ENCODE data around the gene PRKACG. TPM values are rescaled to one million over a fixed set of nuclear protein-coding genes. Genes with fewer than 3 reads are reported as not detected.

PRKACG gene
- total and polyA plus RNA-seq, 5 donors from 2014 or later, result not detected

- Mint-ChIP-seq H3K4me1 (peaks cover 8 to 37% (median 27%) of the 10 kb centered on the region in 4 donors), H3K27ac (peak overlapping the region; percentile 81 to 92 (median 92)), H3K27me3 (no peaks in the 10 kb centered on the region), H3K36me3 (no peaks in the 10 kb centered on the region), H3K4me3 (peak overlapping the region in 3 of 4 donors; percentile 25 to 40 (median 33)), H3K9me3 (peaks cover 0 to 1% (median 0%) of the 10 kb centered on the region in 7 donors)
- Histone ChIP-seq H3K27ac (ENCODE audit: insufficient read depth, low read length, poor library complexity, severe bottlenecking) (peak overlapping the region; percentile 29), H3K4me1 (ENCODE audit: control insufficient read depth, insufficient read depth, low read length, poor library complexity, severe bottlenecking) (peaks cover 21% of the 10 kb centered on the region), H3K36me3 (ENCODE audit: control insufficient read depth, insufficient read depth, low read length) (no peaks in the 10 kb centered on the region), H3K9me3 (ENCODE audit: control insufficient read depth in 2 of 2, low read length in 2 of 2) (no peaks in the 10 kb centered on the region), H3K27me3 (ENCODE audit: control insufficient read depth, insufficient read depth, low read length) (no peaks in the 10 kb centered on the region), H3K4me3 (ENCODE audit: low read depth, low read length) (peak overlapping the region; percentile 58)
- ATAC-seq (ENCODE audit: low read depth in 2 of 2), result no peak
- no peak for DNase-seq
Measured at GRCh38 chr9:69020301-69021145, 6.6 kb upstream of the PRKACG start.

- Mint-ChIP-seq H3K4me3 (peak overlapping the region; percentile 25 to 40 (median 32)), H3K27ac (peak overlapping the region; percentile 81 to 92 (median 92)), H3K9me3 (peaks cover 0 to 1% (median 0%) of the 10 kb centered on the region in 7 donors), H3K4me1 (peaks cover 8 to 37% (median 27%) of the 10 kb centered on the region in 4 donors), H3K36me3 (no peaks in the 10 kb centered on the region), H3K27me3 (no peaks in the 10 kb centered on the region)
- peak in 2 of 3 donors; percentile 74 to 93 for DNase-seq
- Histone ChIP-seq H3K27me3 (ENCODE audit: control insufficient read depth, insufficient read depth, low read length) (no peaks in the 10 kb centered on the region), H3K9me3 (ENCODE audit: control insufficient read depth in 2 of 2, low read length in 2 of 2) (no peaks in the 10 kb centered on the region), H3K36me3 (ENCODE audit: control insufficient read depth, insufficient read depth, low read length) (no peaks in the 10 kb centered on the region), H3K4me3 (ENCODE audit: low read depth, low read length) (peak overlapping the region; percentile 58), H3K4me1 (ENCODE audit: control insufficient read depth, insufficient read depth, low read length, poor library complexity, severe bottlenecking) (peaks cover 21% of the 10 kb centered on the region), H3K27ac (ENCODE audit: insufficient read depth, low read length, poor library complexity, severe bottlenecking) (peak overlapping the region; percentile 60)
- peak; percentile 96 to 99 for ATAC-seq (ENCODE audit: low read depth in 2 of 2)
Measured at GRCh38 chr9:69019808-69020207, 5.9 kb upstream of the PRKACG start.

- H3K9me3 ChIP-seq (ENCODE audit: control insufficient read depth in 2 of 2, low read length in 2 of 2), result no peaks in the 10 kb centered on the region
- H3K4me1 ChIP-seq (ENCODE audit: control insufficient read depth, insufficient read depth, low read length, poor library complexity, severe bottlenecking), result peaks cover 21% of the 10 kb centered on the region
- ATAC-seq (ENCODE audit: low read depth in 2 of 2) (no peak), DNase-seq (peak in 1 of 3 donors; percentile 30)
- no peak overlapping the region for H3K27ac ChIP-seq (ENCODE audit: insufficient read depth, low read length, poor library complexity, severe bottlenecking)
- H3K27me3 ChIP-seq (ENCODE audit: control insufficient read depth, insufficient read depth, low read length), result no peaks in the 10 kb centered on the region
- no peaks in the 10 kb centered on the region for H3K9me3 Mint-ChIP-seq
- no peak overlapping the region for H3K4me3 ChIP-seq (ENCODE audit: low read depth, low read length)
- H3K4me1 Mint-ChIP-seq, result peaks cover 8 to 37% (median 27%) of the 10 kb centered on the region in 4 donors
- peak overlapping the region in 2 of 3 donors; percentile 81 to 92 for H3K27ac Mint-ChIP-seq
- H3K36me3 ChIP-seq (ENCODE audit: control insufficient read depth, insufficient read depth, low read length), result no peaks in the 10 kb centered on the region
- H3K4me3 Mint-ChIP-seq, result peak overlapping the region in 2 of 4 donors; percentile 23 to 29
- H3K27me3 Mint-ChIP-seq, result no peaks in the 10 kb centered on the region
- peaks cover 4% of the 10 kb centered on the region for H3K36me3 Mint-ChIP-seq
Measured at GRCh38 chr9:69018737-69019136, 4.8 kb upstream of the PRKACG start.

GRCh38 chr9:69016191-69017096, 2.5 kb upstream of the PRKACG start:
- Histone ChIP-seq H3K9me3 (ENCODE audit: control insufficient read depth in 2 of 2, low read length in 2 of 2) (no peaks in the 10 kb centered on the region), H3K4me3 (ENCODE audit: low read depth, low read length) (no peak overlapping the region), H3K36me3 (ENCODE audit: control insufficient read depth, insufficient read depth, low read length) (no peaks in the 10 kb centered on the region), H3K27ac (ENCODE audit: insufficient read depth, low read length, poor library complexity, severe bottlenecking) (no peak overlapping the region), H3K27me3 (ENCODE audit: control insufficient read depth, insufficient read depth, low read length) (no peaks in the 10 kb centered on the region), H3K4me1 (ENCODE audit: control insufficient read depth, insufficient read depth, low read length, poor library complexity, severe bottlenecking) (peaks cover 21% of the 10 kb centered on the region)
- H3K4me1 Mint-ChIP-seq, result peaks cover 8 to 43% (median 33%) of the 10 kb centered on the region in 4 donors
- peaks cover 4% of the 10 kb centered on the region for H3K36me3 Mint-ChIP-seq
- DNase-seq, result no peak
- peaks cover 15% of the 10 kb centered on the region for H3K27me3 Mint-ChIP-seq
- no peak overlapping the region for H3K27ac Mint-ChIP-seq
- no peak overlapping the region for H3K4me3 Mint-ChIP-seq
- H3K9me3 Mint-ChIP-seq, result no peaks in the 10 kb centered on the region
- ATAC-seq (ENCODE audit: low read depth in 2 of 2), result no peak

- no peak overlapping the region for H3K4me3 Mint-ChIP-seq
- H3K27me3 Mint-ChIP-seq, result peaks cover 15% of the 10 kb centered on the region
- Histone ChIP-seq H3K36me3 (ENCODE audit: control insufficient read depth, insufficient read depth, low read length) (no peaks in the 10 kb centered on the region), H3K27ac (ENCODE audit: insufficient read depth, low read length, poor library complexity, severe bottlenecking) (no peak overlapping the region), H3K4me1 (ENCODE audit: control insufficient read depth, insufficient read depth, low read length, poor library complexity, severe bottlenecking) (no peaks in the 10 kb centered on the region), H3K9me3 (ENCODE audit: control insufficient read depth in 2 of 2, low read length in 2 of 2) (no peaks in the 10 kb centered on the region), H3K4me3 (ENCODE audit: low read depth, low read length) (no peak overlapping the region), H3K27me3 (ENCODE audit: control insufficient read depth, insufficient read depth, low read length) (no peaks in the 10 kb centered on the region)
- H3K36me3 Mint-ChIP-seq, result peaks cover 4% of the 10 kb centered on the region
- DNase-seq (no peak), ATAC-seq (ENCODE audit: low read depth in 2 of 2) (no peak)
- peak overlapping the region in 1 of 3 donors; percentile 85 for H3K27ac Mint-ChIP-seq
- H3K9me3 Mint-ChIP-seq, result no peaks in the 10 kb centered on the region
- peaks cover 0 to 18% (median 11%) of the 10 kb centered on the region in 4 donors for H3K4me1 Mint-ChIP-seq
Measured at GRCh38 chr9:69013382-69013727, 558 bp downstream of the PRKACG start.

- Histone ChIP-seq H3K27me3 (ENCODE audit: control insufficient read depth, insufficient read depth, low read length) (no peaks in the 10 kb centered on the region), H3K4me1 (ENCODE audit: control insufficient read depth, insufficient read depth, low read length, poor library complexity, severe bottlenecking) (no peaks in the 10 kb centered on the region), H3K27ac (ENCODE audit: insufficient read depth, low read length, poor library complexity, severe bottlenecking) (no peak overlapping the region), H3K9me3 (ENCODE audit: control insufficient read depth in 2 of 2, low read length in 2 of 2) (no peaks in the 10 kb centered on the region), H3K36me3 (ENCODE audit: control insufficient read depth, insufficient read depth, low read length) (no peaks in the 10 kb centered on the region), H3K4me3 (ENCODE audit: low read depth, low read length) (no peak overlapping the region)
- no peaks in the 10 kb centered on the region for H3K9me3 Mint-ChIP-seq
- ATAC-seq (ENCODE audit: low read depth in 2 of 2), result no peak
- peaks cover 4% of the 10 kb centered on the region for H3K36me3 Mint-ChIP-seq
- peaks cover 15% of the 10 kb centered on the region for H3K27me3 Mint-ChIP-seq
- no peak for DNase-seq
- H3K4me3 Mint-ChIP-seq, result peak overlapping the region in 1 of 4 donors; percentile 80
- H3K27ac Mint-ChIP-seq, result peak overlapping the region in 1 of 3 donors; percentile 85
- peaks cover 0 to 17% (median 10%) of the 10 kb centered on the region in 4 donors for H3K4me1 Mint-ChIP-seq
Measured at GRCh38 chr9:69012696-69013381, 1.1 kb downstream of the PRKACG start.

GRCh38 chr9:69009708-69010107, 4.2 kb downstream of the PRKACG start:
- no peak overlapping the region for H3K4me3 ChIP-seq (ENCODE audit: low read depth, low read length)
- H3K27me3 Mint-ChIP-seq, result peaks cover 20% of the 10 kb centered on the region
- H3K9me3 Mint-ChIP-seq, result no peaks in the 10 kb centered on the region
- DNase-seq (no peak), ATAC-seq (ENCODE audit: low read depth in 2 of 2) (no peak)
- no peaks in the 10 kb centered on the region for H3K36me3 ChIP-seq (ENCODE audit: control insufficient read depth, insufficient read depth, low read length)
- H3K4me3 Mint-ChIP-seq, result no peak overlapping the region
- H3K9me3 ChIP-seq (ENCODE audit: control insufficient read depth in 2 of 2, low read length in 2 of 2), result no peaks in the 10 kb centered on the region
- H3K27ac Mint-ChIP-seq, result no peak overlapping the region
- H3K36me3 Mint-ChIP-seq, result peaks cover 4% of the 10 kb centered on the region
- no peaks in the 10 kb centered on the region for H3K27me3 ChIP-seq (ENCODE audit: control insufficient read depth, insufficient read depth, low read length)
- no peaks in the 10 kb centered on the region for H3K4me1 ChIP-seq (ENCODE audit: control insufficient read depth, insufficient read depth, low read length, poor library complexity, severe bottlenecking)
- H3K27ac ChIP-seq (ENCODE audit: insufficient read depth, low read length, poor library complexity, severe bottlenecking), result no peak overlapping the region
- peaks cover 0 to 17% (median 11%) of the 10 kb centered on the region in 4 donors for H3K4me1 Mint-ChIP-seq

Data from CD4-positive, CD25-positive, alpha-beta regulatory T cell (primary cell).